Transverse colon (tissue), 4 donors: ENCODE results near the gene SYT13.

ENCODE experiments used
- CTCF ChIP-seq, 5 experiments: fragments of 200-600 bp in 3 of 5; fragments of 450-650 bp in 2 of 5; sonication (generic) in 3 of 5; IDR thresholded peaks; 1 replicate in 2 of 5; 2 replicates in 3 of 5; pipeline ENCODE4 v1.5.1; 2016 to 2017; ENCODE audit warnings: antibody characterized with exemption in 5 of 5, inconsistent platforms in 3 of 5, mild to moderate bottlenecking in 2 of 5, moderate library complexity in 1 of 5
- EP300 ChIP-seq: sonication (generic); formaldehyde crosslinking; IDR thresholded peaks from one replicate; pipeline ENCODE4 v1.6.1; 2017; ENCODE audit warnings: antibody characterized with exemption, low read depth
- POLR2A ChIP-seq: fragments of 450-650 bp; IDR thresholded peaks from one replicate; pipeline ENCODE4 v1.6.1; 2016; ENCODE audit warnings: antibody characterized with exemption, mild to moderate bottlenecking, moderate library complexity
- POLR2AphosphoS5 ChIP-seq, 3 donors: sonication (generic); formaldehyde crosslinking; IDR thresholded peaks; one replicate each; pipeline ENCODE4 v1.6.1; 2016; ENCODE audit warnings: antibody characterized with exemption in 3 of 3

GRCh38 chr11:45335434-45335833 is 49.3 kb upstream of the SYT13 start:
- TF ChIP-seq CTCF (IDR thresholded peaks at IDR 0.05) = no peak
- TF ChIP-seq POLR2A = no peak
- TF ChIP-seq POLR2AphosphoS5 (IDR thresholded peaks at IDR 0.05) = no peak
- TF ChIP-seq EP300 = no peak
